Panc1 (cell line): ENCODE data around the gene STK24. TPM values are rescaled to one million over a fixed set of nuclear protein-coding genes. Genes with fewer than 3 reads are reported as not detected.

ENCODE experiments used
- ATAC-seq: fragments of 200-7000 bp; cut with Tn5 transposase; 2 replicates; pipeline ENCODE4 v1.9.1; 2020; ENCODE audit warnings: mild to moderate bottlenecking, moderate library complexity
- BruUV-seq: library from RNA; stranded (reverse); fragments of 400-500 nt; replicated peaks from 2 replicates; lab custom pipeline; 2021; lab: Mats Ljungman, UMichigan
- CTCF ChIA-PET: fragments of 300-600 bp; sonication (Branson Sonifier 250); formaldehyde crosslinking; loops from one replicate; lab custom pipeline; 2022; ENCODE audit warnings: antibody characterized with exemption; lab: Charles Lee
- POLR2A ChIA-PET: fragments of 300-600 bp; sonication (Branson Sonifier 250); formaldehyde crosslinking; loops from one replicate; lab custom pipeline; 2022; ENCODE audit warnings: antibody characterized with exemption; lab: Charles Lee
- DNase-seq: peaks from one replicate; pipeline ENCODE4 v3.0.0-alpha.2; 2010; ENCODE audit warnings: low read depth, low spot score
- H3K27ac ChIP-seq: 2 replicates; pipeline ENCODE4 v1.5.1; 2011; ENCODE audit warnings: mild to moderate bottlenecking, low read length, inconsistent platforms
- H3K27me3 ChIP-seq: fragments of 200-500 bp; sonication (Bioruptor generic); 2 replicates; pipeline ENCODE4 v1.6.0; 2014; ENCODE audit warnings: low read length, inconsistent platforms; ENCODE audit not compliant: control insufficient read depth, insufficient read depth
- H3K36me3 ChIP-seq: fragments of 200-500 bp; sonication (Bioruptor generic); 2 replicates; pipeline ENCODE4 v1.5.1; 2014; ENCODE audit warnings: inconsistent platforms, mild to moderate bottlenecking, low read length, moderate library complexity; ENCODE audit not compliant: control insufficient read depth, insufficient read depth
- H3K4me1 ChIP-seq: 2 replicates; pipeline ENCODE4 v1.5.1; 2011; ENCODE audit warnings: inconsistent platforms, mild to moderate bottlenecking, low read length, moderate library complexity; ENCODE audit not compliant: control insufficient read depth, insufficient read depth
- H3K4me3 ChIP-seq, 2 experiments: 2 replicates each; pipeline ENCODE4 v1.5.1; 2011 to 2012; ENCODE audit warnings: low read depth in 2 of 2, low read length in 2 of 2, mild to moderate bottlenecking in 2 of 2, inconsistent platforms in 1 of 2, moderate library complexity in 1 of 2
- H3K9me3 ChIP-seq: fragments of 200-500 bp; sonication (Bioruptor generic); 2 replicates; pipeline ENCODE4 v1.5.1; 2014; ENCODE audit warnings: low read depth, mild to moderate bottlenecking, inconsistent platforms, low read length, moderate library complexity; ENCODE audit not compliant: control insufficient read depth, insufficient read depth
- POLR2AphosphoS5 ChIP-seq: IDR thresholded peaks from 2 replicates; pipeline ENCODE4 v1.6.1; 2012; ENCODE audit warnings: mild to moderate bottlenecking, low read depth, low read length, moderate library complexity
- SIN3A ChIP-seq: IDR thresholded peaks from 2 replicates; pipeline ENCODE4 v1.6.1; 2012; ENCODE audit warnings: low read depth, mild to moderate bottlenecking, low read length, moderate library complexity, borderline replicate concordance; ENCODE audit not compliant: insufficient read depth
- TCF7L2 ChIP-seq: IDR thresholded peaks from 2 replicates; pipeline ENCODE4 v1.6.1; 2011; ENCODE audit warnings: mild to moderate bottlenecking, low read depth, low read length, inconsistent platforms
- in situ Hi-C: cut with HindIII; loops from 2 replicates; pipeline ENCODE4 v1.10.0; 2016; ENCODE audit warnings: low sequenced_read_pairs, low pct_unique_long_range_greater_than_20kb
- intact Hi-C: fragments of 100-400 bp; cut with micrococcal nuclease; formaldehyde crosslinking; loops from one replicate; pipeline ENCODE4 v1.10.0; 2022; ENCODE audit not compliant: unreplicated experiment
- total RNA-seq: library from RNA; stranded (reverse); gene quantifications from one replicate; pipeline ENCODE4 v1.2.1, GENCODE V29; 2021; ENCODE audit not compliant: unreplicated experiment
- TF ChIP-seq, protein P1 (sequence below), 2 experiments: IDR thresholded peaks; 2 replicates each; pipeline ENCODE4 v1.6.1; 2011 to 2012; ENCODE audit warnings: low read depth in 2 of 2, control low read depth in 1 of 2, low read length in 1 of 2, mild to moderate bottlenecking in 1 of 2, moderate library complexity in 1 of 2; ENCODE audit not compliant: insufficient read depth in 1 of 2

Gene STK24
- total RNA-seq, 1 experiment from 2014 or later = 57.3 TPM

- no peak for TF ChIP-seq POLR2AphosphoS5
- TF ChIP-seq, protein P1, sequence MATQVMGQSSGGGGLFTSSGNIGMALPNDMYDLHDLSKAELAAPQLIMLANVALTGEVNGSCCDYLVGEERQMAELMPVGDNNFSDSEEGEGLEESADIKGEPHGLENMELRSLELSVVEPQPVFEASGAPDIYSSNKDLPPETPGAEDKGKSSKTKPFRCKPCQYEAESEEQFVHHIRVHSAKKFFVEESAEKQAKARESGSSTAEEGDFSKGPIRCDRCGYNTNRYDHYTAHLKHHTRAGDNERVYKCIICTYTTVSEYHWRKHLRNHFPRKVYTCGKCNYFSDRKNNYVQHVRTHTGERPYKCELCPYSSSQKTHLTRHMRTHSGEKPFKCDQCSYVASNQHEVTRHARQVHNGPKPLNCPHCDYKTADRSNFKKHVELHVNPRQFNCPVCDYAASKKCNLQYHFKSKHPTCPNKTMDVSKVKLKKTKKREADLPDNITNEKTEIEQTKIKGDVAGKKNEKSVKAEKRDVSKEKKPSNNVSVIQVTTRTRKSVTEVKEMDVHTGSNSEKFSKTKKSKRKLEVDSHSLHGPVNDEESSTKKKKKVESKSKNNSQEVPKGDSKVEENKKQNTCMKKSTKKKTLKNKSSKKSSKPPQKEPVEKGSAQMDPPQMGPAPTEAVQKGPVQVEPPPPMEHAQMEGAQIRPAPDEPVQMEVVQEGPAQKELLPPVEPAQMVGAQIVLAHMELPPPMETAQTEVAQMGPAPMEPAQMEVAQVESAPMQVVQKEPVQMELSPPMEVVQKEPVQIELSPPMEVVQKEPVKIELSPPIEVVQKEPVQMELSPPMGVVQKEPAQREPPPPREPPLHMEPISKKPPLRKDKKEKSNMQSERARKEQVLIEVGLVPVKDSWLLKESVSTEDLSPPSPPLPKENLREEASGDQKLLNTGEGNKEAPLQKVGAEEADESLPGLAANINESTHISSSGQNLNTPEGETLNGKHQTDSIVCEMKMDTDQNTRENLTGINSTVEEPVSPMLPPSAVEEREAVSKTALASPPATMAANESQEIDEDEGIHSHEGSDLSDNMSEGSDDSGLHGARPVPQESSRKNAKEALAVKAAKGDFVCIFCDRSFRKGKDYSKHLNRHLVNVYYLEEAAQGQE (IDR thresholded peaks at IDR 0.05; ENCODE audit: insufficient read depth in 1 of 2, low read depth in 2 of 2, low read length in 1 of 2) = no peak
- Histone ChIP-seq H3K27me3 (no peaks in the 10 kb centered on the region), H3K27ac (no peak overlapping the region), H3K36me3 (no peaks in the 10 kb centered on the region), H3K9me3 (no peaks in the 10 kb centered on the region), H3K4me1 (no peaks in the 10 kb centered on the region), H3K4me3 (no peak overlapping the region)
- DNase-seq (no peak), ATAC-seq (no peak)
- CTCF ChIA-PET = no interaction called here
- in situ Hi-C loops (no loop called here), intact Hi-C loops (loop anchor here (10.0 kb wide), 1 partner anchor 404 kb away; no protein-coding TSS in a partner anchor)
- no TSS peak for BruUV-seq
- POLR2A ChIA-PET = no interaction called here
These were observed 138.4 kb downstream of the STK24 start for GRCh38 chr13:98438246-98439125.

- intact Hi-C loops (loop anchor here (10.0 kb wide), 1 partner anchor 402 kb away; no protein-coding TSS in a partner anchor), in situ Hi-C loops (no loop called here)
- no peak for ATAC-seq
- H3K4me3 ChIP-seq = no peak overlapping the region
- TF ChIP-seq POLR2AphosphoS5 = no peak
- no peak for TF ChIP-seq TCF7L2
- H3K36me3 ChIP-seq = no peaks in the 10 kb centered on the region
- no peaks in the 10 kb centered on the region for H3K9me3 ChIP-seq
- BruUV-seq = TSS peak; percentile 26
- no peak for DNase-seq
- H3K4me1 ChIP-seq = no peaks in the 10 kb centered on the region
- ChIA-PET CTCF (no interaction called here), POLR2A (no interaction called here)
- H3K27me3 ChIP-seq = no peaks in the 10 kb centered on the region
- no peak overlapping the region for H3K27ac ChIP-seq
These were observed 140.5 kb downstream of the STK24 start for GRCh38 chr13:98436233-98436910.

DNA sequence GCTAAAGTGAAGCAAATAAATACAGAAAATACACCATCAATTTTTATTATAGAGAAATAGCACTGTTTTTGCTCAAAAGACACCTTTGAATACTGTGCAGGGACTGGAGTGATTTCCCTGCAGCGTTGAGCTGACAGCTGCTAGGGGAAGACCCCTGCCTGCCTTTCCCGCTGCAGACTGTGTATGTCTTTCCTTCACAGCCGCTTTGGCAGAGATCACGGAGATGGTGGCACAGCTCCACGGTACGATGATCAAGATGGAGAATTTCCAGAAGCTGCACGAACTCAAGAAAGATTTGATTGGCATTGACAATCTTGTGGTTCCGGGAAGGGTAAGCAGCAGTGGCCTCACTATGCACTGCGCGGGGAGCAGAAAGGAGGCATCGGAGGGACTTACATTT lies 141.5 kb downstream of the STK24 start:
- Histone ChIP-seq H3K27ac (no peak overlapping the region), H3K36me3 (no peaks in the 10 kb centered on the region), H3K4me3 (no peak overlapping the region), H3K4me1 (no peaks in the 10 kb centered on the region), H3K9me3 (no peaks in the 10 kb centered on the region), H3K27me3 (no peaks in the 10 kb centered on the region)
- no TSS peak for BruUV-seq
- CTCF ChIA-PET = no interaction called here
- in situ Hi-C loops = no loop called here
- ATAC-seq = no peak
- POLR2A ChIA-PET = no interaction called here
- intact Hi-C loops = loop anchor here (10.0 kb wide), 1 partner anchor 401 kb away; no protein-coding TSS in a partner anchor
- TF ChIP-seq, protein P1 (IDR thresholded peaks at IDR 0.05; ENCODE audit: insufficient read depth in 1 of 2, low read depth in 2 of 2, low read length in 1 of 2) = no peak
- TF ChIP-seq TCF7L2 (no peak), SIN3A (no peak), POLR2AphosphoS5 (no peak)
- no peak for DNase-seq
